Measurements from ENCODE around the gene LOXL1.

GRCh38 chr15:73945130-73945508 is 18.9 kb downstream of the LOXL1 start:
- TF ChIP-seq CTCF (IDR thresholded peaks at IDR 0.05) (no peak), POLR2AphosphoS5 (IDR thresholded peaks at IDR 0.05; ENCODE audit: insufficient read depth in 1 of 2, low read depth in 1 of 2) (no peak), POLR2A (IDR thresholded peaks at IDR 0.05) (no peak)

Measured in vagina (tissue), 2 donors.